T-helper 9 cell (primary cell): ENCODE data around the gene CDK5.

Experiments used
- DNase-seq: peaks from one replicate; pipeline ENCODE4 v3.0.0-alpha.2; 2020

Gene CDK5

DNA sequence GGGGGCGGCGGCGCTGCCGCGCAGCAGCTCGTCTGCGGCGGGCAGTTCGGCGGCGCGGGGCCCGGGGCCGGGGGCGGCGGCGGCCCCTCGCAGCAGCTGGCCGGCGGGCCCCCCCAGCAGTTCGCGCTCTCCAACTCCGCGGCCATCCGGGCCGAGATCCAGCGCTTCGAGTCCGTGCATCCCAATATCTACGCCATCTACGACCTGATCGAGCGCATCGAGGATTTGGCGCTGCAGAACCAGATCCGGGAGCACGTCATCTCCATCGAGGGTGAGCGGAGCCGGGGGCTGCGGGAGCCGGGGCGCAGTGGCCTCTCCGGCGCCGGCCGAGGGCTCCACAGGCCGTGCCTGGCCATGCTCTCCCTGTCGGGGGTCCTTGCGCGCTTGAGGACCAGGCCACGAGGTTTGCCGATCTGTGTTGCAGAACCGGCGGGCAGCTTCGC, 29.1 kb upstream of the CDK5 start:
- peak; percentile 23 for DNase-seq

DNA sequence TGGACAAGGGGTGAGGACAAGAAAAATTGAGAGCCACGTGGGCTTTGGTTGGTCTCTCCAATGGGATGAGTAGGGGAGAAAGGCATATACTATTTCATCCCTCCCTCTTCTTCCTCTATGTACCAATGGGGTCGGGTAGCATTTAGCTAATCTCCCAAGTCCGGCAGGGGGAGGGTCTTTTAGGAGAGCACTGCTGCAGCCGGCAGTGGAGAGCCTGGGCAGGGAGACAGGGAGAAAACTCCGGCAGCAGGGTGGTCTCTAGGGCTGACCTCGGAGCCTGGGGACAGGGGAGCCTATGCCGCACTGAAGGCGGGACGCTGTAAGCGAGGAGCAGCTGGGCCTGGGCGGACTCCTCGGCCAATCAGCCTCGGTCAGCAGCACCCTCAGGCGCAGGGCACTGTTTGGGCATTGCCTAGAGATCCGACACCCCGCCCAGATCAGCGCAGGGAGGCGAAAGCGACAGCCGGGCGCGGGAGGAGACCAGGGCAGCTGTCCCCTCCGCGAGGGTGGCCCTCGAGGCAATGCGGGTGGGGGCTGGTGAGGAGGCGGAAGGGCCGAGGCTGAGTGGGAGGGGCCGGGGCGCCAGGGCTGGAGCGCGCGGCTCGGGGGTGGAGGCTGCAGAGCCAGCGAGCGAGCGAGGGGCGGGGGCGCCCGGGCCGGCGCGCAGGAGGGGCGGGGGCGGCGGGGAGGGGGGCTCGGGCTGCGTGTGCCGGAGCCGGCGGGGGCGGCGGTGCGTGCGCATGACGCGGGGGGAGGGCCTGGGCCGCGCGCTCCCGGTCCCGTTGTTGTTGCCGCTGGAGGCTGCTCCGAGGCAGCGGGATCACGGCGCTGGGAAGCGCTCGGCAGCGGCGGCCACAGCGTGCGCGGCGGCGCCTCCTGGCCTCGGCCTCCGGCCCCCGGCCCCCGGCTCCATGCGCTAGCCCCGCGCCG, 28.3 kb upstream of the CDK5 start, which contains the start of gene AGAP3:
TSS of gene AGAP3 (plus strand) at position 785 of the 930 bp plus-strand sequence. CDS start 267 bp downstream, outside the sequence.
- peak; percentile 59 for DNase-seq

DNA sequence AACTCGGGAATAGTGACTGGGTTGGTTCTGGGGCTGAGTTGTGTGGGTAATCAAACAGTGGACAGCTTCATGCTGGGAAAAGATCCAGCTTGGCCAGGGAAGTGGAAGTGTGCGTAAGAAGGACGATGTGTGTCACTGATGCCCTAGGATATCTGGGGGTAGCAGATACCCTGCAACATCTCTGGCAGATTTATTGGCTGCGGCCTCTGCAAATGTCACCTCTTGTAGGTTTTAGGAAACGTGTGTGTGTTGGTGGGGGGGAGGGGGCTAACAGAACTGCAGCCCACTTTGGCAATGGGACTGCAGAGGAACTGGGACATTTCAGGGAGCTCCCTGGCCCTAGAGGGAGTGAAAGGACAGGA, 27.6 kb upstream of the CDK5 start:
- DNase-seq: no peak

DNA sequence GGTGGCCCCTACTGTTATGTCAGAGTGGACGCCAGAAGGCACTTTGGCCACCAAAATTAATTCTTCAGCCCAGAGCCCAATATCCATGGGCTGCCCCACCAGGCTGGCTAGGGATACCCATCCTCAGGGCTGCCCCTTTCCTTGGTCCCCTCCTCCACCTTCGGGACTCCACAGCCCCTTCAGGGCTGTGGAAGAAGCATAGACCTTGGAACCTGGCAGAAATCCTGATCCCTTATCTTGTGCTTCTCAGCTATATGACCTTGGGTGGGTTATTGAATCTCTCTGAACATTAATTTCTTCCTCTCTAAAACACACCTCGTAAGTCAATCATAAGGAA, 26.1 kb upstream of the CDK5 start:
- no peak for DNase-seq

DNA sequence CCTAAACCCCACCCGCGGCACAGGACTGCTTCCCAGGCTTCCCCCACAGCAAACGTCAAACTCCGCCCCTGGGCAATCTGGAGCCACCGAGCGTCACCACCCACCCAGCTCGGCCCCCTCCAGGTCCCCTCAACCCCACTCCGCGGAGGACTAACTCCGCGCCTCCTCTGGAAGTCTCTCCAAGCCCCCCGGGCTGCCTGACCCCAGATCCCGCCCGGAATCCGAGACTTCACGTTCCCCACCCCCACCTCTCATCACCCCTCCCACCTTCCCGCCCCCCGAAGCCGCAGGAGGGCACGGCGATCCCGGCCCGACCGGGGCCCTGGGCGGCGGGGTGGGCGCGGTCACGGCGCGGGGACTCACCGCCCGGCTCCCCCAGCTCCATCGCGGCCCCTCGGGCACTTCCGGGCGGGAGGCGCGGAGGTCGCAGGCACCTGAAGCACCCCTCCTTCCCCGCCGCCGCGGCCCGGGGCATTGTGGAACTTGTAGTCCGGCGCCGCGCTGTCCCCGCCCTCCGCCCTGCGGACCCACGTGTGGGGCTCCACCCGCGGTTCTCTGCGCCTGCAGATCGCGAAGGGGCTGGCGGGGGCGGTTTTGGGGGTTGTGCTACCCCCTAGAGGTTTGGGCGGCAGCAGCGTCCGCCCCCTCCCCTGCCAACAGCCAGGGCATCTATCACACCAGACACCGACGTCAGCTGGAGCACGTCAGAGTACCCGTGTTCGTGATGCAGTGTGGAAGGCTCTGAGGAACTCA, 25.6 kb upstream of the CDK5 start, which contains the start of gene TMUB1:
TSS of gene TMUB1 (minus strand) at position 423 of the 753 bp plus-strand sequence. CDS start 930 bp downstream, outside the sequence.
- DNase-seq: peak; percentile 87

DNA sequence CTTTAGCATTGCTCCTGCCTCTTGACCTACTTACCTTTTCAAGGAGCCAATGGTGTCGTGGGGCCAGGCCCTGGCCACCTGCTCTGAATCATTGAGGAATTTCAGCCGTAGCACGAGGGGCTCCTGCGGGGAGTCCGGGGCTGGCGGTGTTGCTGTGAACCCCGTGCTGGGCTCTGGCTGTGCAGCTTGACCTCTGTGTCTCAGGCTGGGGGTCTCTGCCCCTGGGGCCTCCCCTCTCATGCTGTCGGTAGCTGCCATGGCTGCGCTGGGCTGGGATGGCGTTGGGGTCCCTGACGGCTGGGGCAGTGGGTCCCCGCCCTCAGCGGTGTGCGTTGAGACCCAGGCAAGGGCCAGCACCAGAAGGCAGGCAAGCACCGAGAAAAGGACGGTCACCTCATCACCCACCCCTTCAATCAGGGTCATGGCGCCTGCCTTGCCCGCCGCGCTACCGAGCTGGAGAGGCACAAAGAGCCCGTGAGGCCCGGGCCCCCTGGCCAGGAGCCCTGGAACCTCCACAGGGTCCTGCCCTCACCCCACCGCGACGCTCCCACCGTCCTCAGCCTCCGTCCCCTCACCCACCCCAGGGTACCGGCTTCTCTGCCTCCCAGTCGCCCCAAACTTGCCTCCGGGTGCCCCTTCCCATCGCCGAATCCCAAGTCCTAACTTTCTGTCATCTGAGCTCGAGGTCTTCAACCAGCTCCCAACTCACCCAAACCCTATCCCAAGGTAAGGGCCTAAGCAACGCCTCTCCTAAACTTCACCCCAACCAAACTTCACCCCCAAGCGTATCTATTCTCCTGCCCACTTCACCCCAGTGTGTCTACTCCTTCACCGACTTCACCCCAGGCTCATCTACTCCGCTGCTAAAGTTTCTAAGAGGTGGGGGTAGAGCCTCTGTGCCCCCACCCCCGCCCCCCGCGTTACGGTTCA, 24.7 kb upstream of the CDK5 start:
- no peak for DNase-seq

DNA sequence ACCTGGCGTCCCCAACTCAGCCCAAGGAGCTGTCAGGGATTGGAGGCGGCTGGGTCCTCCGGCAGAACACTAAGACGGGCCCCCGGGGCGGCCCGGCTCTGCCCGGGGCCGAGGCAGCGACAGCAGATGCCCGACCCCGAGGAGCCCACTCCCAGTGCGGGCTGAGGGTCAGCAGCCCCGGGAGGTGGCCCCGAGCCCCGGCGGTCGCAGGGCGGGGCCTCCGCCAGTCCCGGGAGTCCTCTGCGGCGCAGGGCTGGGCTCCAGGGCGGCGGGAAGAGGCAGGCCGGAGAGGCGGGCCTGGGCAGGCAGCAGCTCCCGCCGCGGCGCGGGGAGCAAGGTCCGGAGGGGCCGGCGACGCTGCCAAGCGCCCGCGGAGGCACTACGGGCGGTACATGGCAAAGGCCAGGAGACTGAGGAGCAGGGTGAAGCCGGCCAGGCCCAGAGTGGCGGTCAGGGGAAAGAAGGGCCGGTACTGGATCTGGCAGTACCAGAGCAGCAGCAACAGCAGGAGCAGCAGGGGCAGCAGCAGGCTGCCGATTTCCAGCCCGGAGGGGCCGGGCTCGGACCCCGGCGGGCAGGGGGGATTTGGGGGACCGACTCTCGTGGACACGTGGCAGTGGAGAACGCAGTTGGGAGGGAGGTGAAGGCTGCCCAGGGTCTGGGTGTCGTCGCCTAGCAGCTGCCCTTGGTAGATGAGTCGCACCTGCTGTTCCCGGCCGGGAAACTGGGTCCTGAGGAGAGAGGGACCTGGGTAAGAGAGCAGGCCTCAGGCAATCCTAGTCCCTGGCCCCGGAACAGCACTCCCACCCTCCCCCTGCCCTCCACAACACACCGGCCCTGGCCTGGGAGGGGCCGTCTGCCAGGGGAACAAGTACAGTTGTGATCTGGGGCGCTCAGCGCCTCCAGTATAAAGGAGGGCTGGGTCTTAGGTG, 23.7 kb upstream of the CDK5 start:
- no peak for DNase-seq

DNA sequence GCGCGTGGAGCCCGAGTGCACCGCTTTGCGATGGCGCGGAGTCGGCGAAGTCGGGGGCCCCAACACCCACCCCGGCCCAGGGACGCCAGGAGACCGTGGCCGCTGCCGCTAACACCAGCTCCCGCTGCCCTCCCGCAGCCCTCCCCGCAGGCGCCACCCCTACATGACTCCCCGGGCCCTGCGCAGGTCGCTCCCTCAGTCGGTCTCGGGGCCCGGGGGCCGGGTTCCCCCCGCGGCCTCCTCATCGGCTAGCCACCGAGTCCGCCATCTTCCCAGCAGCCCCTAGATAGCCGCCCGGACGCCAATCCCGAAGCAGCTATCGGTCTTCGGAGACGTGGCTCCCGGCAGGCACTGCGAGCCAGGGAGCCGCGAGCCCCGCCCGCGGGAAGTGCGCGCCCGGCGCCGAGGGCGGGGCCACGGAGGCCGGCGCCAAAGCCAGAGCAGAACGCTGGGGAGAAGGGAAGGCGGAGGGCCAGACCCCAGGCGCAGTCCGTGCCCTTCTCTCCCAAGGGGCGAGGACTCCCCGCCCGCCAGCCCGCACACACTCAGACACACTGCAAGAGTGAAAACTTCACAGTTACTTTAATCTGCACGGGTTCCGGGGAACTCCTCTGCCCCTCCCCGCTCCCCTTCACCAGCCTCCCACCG, 22.9 kb upstream of the CDK5 start, which contains the start of gene FASTK:
TSS of gene FASTK (minus strand) at position 288 of the 648 bp plus-strand sequence. CDS start at position 245, 43 bp downstream.
- peak; percentile 82 for DNase-seq

DNA sequence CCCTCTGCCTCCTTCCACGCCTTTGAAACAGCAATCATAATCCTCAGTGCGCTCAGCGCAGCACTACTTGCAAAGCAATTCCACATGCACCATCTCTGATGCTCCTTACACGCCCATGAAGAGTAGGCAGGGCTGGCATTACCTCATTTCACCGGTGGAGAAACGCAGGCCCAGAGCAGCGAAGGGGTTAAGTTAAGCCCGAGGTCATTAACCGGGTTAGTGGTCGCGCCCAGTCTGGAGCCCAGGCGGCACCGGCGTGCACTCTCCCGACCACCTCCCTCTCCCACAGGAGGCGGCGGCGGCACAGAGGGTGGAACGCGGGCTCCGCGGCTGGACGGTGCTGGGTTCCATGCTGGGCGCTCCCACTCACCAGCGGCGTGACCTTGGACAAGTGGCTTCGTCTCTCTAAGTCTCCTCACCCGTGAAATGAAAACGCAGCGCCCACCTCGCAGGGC, 22.4 kb upstream of the CDK5 start:
- DNase-seq: no peak

DNA sequence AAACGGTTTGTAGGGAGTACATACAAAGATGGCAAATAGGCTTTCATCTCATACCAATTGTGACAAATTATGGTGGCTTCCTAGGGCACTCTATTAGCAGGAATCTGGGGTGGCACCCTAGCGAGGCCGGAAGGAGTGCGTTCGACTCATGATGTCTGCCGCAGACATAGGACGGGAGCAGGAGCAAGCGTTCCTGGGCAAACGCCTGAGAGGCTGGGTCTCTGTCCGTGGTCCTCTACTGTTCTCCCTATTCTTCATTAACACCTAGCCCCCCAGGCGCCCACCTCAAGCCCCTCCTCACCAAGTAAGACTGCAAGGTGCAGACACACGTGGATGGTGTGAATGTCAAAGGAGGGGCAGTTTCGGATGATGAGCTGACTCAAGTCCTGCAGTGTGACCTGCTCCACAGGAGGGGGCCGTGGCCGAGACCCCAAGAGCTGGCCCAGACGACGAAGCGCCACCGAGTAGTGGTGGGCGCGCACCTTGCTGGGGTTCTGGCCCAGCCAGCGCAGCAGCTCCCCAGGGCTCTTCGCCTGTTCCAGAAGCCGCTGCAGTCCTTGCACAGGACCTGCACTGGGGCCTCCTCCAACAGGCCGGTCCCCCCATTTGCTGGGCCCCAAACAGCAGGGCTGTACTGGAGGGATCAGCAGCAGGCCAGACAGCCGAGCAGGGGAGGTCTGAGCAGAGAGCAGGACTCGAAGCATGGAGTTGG, 21.7 kb upstream of the CDK5 start:
- no peak for DNase-seq

DNA sequence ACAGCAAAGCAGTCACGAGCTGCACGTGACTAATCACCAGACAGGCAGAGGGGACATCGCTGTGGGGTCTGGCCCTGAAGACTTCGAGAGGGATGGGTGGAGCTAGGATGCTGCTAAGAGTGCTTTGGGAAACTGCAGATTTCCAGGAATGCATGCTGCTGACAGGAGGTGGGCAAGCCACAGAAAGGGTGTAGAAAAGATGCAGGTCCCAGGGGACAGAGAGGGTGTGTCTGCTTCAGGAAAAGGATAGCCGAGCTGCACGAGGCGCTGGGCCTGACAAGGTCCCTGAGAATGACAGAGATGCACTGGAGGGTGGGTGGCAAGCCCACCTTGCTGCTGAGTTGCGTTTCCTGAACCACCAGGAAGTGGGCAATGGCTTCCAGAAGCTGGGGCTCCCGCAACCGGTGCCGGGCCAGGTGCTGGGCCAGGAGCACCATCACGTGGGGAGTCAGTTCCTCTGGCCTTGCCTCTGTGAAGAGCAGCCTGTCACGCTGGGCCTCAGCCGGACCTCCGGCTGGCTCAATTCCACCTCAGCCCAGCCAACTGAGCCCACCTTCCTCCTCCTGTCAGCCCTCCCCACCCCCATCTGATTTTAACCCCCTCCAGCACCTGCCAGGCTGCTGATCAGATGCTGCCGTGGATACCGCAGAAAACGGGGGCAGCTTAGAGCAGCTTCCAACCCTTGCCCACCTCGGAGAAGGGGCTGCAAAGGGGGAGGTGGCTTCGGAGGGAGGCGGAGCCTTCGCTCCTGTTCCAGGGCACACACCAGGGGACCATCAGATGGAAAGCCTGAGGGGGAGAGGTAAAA, 20.7 kb upstream of the CDK5 start:
- DNase-seq: no peak

DNA sequence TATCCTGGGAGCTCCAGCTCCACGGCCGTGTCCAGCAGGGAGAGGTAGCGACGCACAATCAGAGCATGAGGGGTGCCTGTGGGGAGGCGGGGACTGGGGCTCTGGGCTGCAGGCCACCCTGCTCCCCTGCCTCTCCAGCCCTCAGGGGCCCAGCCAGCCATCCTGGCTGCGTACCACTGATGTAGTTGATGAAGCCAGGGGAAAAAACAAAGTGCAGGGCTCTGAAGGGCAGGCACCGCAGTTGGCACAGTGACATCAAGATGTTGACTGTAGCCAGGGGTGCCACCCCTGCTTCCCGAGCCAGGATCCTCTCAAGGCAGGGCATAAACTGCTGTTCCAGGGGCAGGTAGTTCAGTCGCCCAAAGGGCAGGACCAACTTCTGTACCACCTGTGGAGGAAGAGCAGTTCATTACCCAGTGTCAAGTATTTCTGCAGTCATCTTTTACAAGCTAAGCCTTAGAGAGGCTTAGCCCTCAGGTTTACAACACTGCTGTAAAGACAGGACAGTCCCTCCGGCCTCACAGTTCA, 20.1 kb upstream of the CDK5 start:
- DNase-seq: no peak

DNA sequence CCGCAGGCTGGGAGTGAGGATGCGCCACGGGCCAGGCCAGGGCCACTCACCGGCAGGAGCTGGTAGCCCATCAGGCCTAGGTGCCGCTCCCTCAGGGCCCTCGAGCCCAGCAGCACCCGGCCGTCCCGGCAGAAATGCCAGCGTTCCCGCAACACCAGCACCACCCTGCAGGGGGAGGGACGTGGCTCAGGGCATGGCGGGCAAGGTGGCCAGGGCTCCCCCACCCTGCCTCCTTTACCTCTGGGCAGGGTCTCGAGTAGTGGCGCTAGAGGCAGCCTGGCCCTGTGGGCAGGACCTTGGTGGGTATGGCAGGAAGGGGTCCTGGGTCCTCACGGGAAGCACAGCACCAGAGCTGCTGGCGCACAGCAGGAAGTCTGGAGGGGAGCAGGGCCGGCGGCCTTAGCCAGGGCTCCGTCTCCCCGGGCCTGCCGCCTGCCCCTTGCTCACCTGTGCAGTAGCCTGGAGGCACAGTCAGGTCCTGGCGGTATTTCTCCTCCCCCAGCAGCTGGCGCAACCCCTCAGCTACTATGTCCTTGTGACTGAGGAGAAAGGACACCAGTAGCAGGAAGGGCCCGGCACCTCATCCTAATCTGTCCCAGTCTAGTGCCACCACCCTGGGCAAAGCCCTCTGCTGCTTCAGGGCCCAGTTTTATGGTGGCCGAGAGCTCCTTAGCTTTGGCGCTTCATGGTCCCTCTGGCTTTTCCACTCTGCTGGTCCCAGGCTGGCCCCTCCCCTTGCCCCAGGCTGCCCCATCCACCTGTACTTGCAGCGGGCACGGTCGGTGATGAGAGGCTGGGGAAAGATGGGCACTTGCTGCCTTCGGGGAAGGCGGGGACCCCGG, 19.4 kb upstream of the CDK5 start:
- DNase-seq: no peak

DNA sequence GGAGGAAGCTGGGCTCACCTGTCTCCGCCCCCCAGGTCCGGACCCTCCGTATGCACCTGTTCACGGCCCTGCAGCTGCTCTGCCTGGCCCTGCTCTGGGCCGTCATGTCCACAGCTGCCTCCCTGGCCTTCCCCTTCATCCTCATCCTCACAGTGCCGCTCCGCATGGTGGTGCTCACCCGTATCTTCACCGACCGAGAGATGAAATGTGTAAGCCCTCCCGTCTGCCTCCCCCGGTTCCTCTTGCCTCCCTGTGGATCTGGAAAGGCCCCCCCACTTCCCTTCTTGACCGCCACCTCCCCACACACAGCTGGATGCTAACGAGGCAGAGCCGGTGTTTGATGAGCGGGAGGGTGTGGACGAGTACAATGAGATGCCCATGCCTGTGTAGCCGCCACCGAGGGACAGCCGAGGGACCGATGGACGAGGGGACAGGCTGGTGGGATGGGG, 18.3 kb upstream of the CDK5 start:
- DNase-seq: no peak

DNA sequence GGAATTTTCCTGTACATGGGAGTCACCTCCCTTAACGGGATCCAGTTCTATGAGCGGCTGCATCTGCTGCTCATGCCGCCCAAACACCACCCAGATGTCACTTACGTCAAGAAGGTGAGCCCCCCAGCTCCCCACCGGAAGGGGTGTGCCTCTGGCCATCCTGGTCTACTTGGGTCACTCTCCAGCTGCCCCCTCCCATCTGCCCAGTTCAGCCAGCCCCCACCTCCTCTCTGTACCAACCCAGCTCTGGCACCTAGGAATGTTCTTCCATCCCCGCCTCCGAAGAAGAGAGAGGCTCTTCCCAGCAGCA, 17.9 kb upstream of the CDK5 start:
- no peak for DNase-seq

DNA sequence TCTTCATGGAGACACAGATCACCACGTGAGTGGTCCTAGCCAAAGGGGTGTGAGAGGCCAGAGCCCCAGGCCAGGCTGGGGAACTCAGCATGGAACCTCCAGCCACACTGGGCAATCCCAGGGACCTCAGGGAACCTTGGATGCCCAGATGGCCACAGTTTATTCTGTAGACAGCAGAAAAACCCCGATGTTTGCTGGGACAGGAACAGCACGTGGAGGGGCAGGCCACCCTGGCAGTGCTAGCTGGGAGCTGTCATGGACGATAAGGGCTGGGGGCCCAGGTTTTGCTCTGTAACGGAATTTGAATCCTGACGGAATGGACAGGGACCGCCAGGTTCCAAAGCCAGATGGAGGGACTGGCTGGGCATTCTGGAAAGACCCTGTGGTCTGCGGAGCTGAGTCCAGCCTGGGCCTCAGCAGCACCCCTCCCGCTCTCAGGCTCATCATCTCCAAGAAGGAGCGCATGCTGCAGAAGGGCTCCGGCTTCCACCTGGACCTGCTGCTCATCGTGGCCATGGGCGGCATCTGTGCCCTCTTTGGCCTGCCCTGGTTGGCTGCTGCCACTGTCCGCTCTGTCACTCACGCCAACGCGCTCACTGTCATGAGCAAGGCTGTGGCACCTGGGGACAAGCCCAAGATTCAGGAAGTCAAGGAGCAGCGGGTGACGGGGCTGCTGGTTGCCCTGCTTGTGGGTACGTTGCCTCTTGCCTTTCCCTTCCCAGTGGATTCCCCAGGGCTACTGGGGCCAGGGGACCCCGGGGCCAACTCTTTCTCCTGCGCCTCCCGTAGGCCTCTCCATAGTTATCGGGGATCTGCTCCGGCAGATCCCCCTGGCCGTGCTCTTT, 17.3 kb upstream of the CDK5 start:
- DNase-seq: no peak

DNA sequence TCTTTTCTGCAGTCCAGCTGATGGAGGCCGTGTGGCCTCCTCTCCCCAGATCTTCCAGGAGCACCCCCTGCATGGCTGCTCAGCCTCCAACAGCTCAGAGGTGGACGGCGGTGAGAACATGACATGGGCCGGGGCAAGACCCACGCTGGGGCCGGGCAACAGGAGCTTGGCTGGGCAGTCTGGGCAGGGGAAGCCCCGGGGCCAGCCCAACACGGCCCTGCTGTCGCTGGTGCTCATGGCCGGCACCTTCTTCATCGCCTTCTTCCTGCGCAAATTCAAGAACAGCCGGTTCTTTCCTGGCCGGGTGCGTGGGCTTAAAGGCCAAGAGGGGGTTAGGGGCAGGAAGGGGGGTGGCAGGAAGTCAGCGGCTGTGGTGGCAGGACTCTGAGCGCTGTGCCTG, 16.3 kb upstream of the CDK5 start:
- no peak for DNase-seq
